ENCODE measurements around the gene E2F3. TPM values are rescaled to one million over a fixed set of nuclear protein-coding genes. Genes with fewer than 3 reads are reported as not detected.

E2F3 gene
- total and polyA plus RNA-seq, 2 donors (not counting 1 experiment from before 2014, with no cell fraction given) = 4.1 to 12.3 TPM

- no peak for TF ChIP-seq EZH2 (IDR thresholded peaks at IDR 0.05; ENCODE audit: low read length, missing control alignments)
- TF ChIP-seq, protein P1, sequence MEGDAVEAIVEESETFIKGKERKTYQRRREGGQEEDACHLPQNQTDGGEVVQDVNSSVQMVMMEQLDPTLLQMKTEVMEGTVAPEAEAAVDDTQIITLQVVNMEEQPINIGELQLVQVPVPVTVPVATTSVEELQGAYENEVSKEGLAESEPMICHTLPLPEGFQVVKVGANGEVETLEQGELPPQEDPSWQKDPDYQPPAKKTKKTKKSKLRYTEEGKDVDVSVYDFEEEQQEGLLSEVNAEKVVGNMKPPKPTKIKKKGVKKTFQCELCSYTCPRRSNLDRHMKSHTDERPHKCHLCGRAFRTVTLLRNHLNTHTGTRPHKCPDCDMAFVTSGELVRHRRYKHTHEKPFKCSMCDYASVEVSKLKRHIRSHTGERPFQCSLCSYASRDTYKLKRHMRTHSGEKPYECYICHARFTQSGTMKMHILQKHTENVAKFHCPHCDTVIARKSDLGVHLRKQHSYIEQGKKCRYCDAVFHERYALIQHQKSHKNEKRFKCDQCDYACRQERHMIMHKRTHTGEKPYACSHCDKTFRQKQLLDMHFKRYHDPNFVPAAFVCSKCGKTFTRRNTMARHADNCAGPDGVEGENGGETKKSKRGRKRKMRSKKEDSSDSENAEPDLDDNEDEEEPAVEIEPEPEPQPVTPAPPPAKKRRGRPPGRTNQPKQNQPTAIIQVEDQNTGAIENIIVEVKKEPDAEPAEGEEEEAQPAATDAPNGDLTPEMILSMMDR (conservative IDR thresholded peaks at IDR 0.05 in 1 of 2, IDR thresholded peaks at IDR 0.05 in 1 of 2; ENCODE audit: low read depth in 1 of 2, low read length in 2 of 2) = no peak
- Histone ChIP-seq H3K27me3 (ENCODE audit: control insufficient read depth, insufficient read depth, low read length) (no peaks in the 10 kb centered on the region), H3K9me3 (ENCODE audit: control insufficient read depth, insufficient read depth, low read depth, low read length) (no peaks in the 10 kb centered on the region), H3K27ac (ENCODE audit: insufficient read depth, low read length) (no peak overlapping the region), H4K20me1 (ENCODE audit: control insufficient read depth, extremely low read depth, insufficient read depth, low read length) (no peaks in the 10 kb centered on the region), H3K4me2 (ENCODE audit: extremely low read depth, insufficient read depth, low read length) (no peak overlapping the region), H3K9ac (ENCODE audit: insufficient read depth, low read length) (no peak overlapping the region), H3K36me3 (ENCODE audit: control insufficient read depth, insufficient read depth, low read length) (no peaks in the 10 kb centered on the region), H3K4me1 (ENCODE audit: control insufficient read depth, extremely low read depth, insufficient read depth, low read length) (no peaks in the 10 kb centered on the region), H3K79me2 (ENCODE audit: control insufficient read depth, insufficient read depth, low read length) (peaks cover 11% of the 10 kb centered on the region), H3K4me3 (replicated peaks in 1 of 4; ENCODE audit: control extremely low read depth in 1 of 4, insufficient read depth in 1 of 4, low read depth in 3 of 4, low read length in 4 of 4) (no peak overlapping the region), H2AFZ (ENCODE audit: low read length) (no peak overlapping the region)
- no peak for DNase-seq (ENCODE audit: low read depth in 2 of 2)
Measured at GRCh38 chr6:20474874-20475542, 73.3 kb downstream of the E2F3 start.

DNA sequence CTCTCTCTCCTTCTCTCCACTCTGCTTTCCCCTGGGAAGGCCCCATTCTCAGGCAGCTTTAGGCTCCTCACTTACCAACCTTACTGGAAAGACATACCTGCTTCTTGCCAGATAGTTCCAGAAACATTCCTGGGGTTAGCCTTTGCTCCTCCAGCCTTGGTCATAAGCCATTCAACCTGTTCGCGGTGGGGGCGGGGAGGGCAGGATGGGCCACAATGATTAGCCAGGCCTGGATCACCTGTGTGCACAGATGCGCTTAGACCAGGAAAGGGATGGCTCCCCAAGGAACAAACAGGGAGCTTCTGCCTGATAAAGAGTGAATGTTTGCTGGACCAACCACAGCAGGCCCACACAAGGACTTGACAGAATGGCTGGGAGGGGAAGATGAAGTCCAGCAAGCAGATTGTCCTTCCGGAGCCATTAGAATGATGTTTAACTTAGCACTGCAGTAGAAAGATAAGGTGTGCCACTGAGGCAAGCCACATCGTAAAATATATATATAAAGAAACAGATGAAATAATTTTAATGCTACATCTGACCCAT is 74.9 kb downstream of the E2F3 start:
- H3K27me3 ChIP-seq (ENCODE audit: control insufficient read depth, insufficient read depth, low read length) = no peaks in the 10 kb centered on the region
- H3K36me3 ChIP-seq (ENCODE audit: control insufficient read depth, insufficient read depth, low read length) = peaks cover 4% of the 10 kb centered on the region
- H3K4me1 ChIP-seq (ENCODE audit: control insufficient read depth, extremely low read depth, insufficient read depth, low read length) = no peaks in the 10 kb centered on the region
- peaks cover 10% of the 10 kb centered on the region for H3K79me2 ChIP-seq (ENCODE audit: control insufficient read depth, insufficient read depth, low read length)
- no peak overlapping the region for H2AFZ ChIP-seq (ENCODE audit: low read length)
- no peaks in the 10 kb centered on the region for H4K20me1 ChIP-seq (ENCODE audit: control insufficient read depth, extremely low read depth, insufficient read depth, low read length)
- H3K9me3 ChIP-seq (ENCODE audit: control insufficient read depth, insufficient read depth, low read depth, low read length) = no peaks in the 10 kb centered on the region
- no peak for DNase-seq (ENCODE audit: low read depth in 2 of 2)
- H3K4me3 ChIP-seq (replicated peaks in 1 of 4; ENCODE audit: control extremely low read depth in 1 of 4, insufficient read depth in 1 of 4, low read depth in 3 of 4, low read length in 4 of 4) = no peak overlapping the region
- no peak for TF ChIP-seq EZH2 (IDR thresholded peaks at IDR 0.05; ENCODE audit: low read length, missing control alignments)
- TF ChIP-seq, protein P1 (conservative IDR thresholded peaks at IDR 0.05 in 1 of 2, IDR thresholded peaks at IDR 0.05 in 1 of 2; ENCODE audit: low read depth in 1 of 2, low read length in 2 of 2) = no peak
- H3K4me2 ChIP-seq (ENCODE audit: extremely low read depth, insufficient read depth, low read length) = no peak overlapping the region
- H3K27ac ChIP-seq (ENCODE audit: insufficient read depth, low read length) = no peak overlapping the region
- H3K9ac ChIP-seq (ENCODE audit: insufficient read depth, low read length) = no peak overlapping the region

GRCh38 chr6:20477485-20477884 is 75.8 kb downstream of the E2F3 start:
- Histone ChIP-seq H3K27me3 (ENCODE audit: control insufficient read depth, insufficient read depth, low read length) (no peaks in the 10 kb centered on the region), H3K36me3 (ENCODE audit: control insufficient read depth, insufficient read depth, low read length) (peaks cover 4% of the 10 kb centered on the region), H2AFZ (ENCODE audit: low read length) (no peak overlapping the region), H3K79me2 (ENCODE audit: control insufficient read depth, insufficient read depth, low read length) (peaks cover 10% of the 10 kb centered on the region), H3K9me3 (ENCODE audit: control insufficient read depth, insufficient read depth, low read depth, low read length) (no peaks in the 10 kb centered on the region), H3K4me3 (replicated peaks in 1 of 4; ENCODE audit: control extremely low read depth in 1 of 4, insufficient read depth in 1 of 4, low read depth in 3 of 4, low read length in 4 of 4) (no peak overlapping the region), H3K27ac (ENCODE audit: insufficient read depth, low read length) (no peak overlapping the region), H3K9ac (ENCODE audit: insufficient read depth, low read length) (no peak overlapping the region), H3K4me2 (ENCODE audit: extremely low read depth, insufficient read depth, low read length) (no peak overlapping the region), H3K4me1 (ENCODE audit: control insufficient read depth, extremely low read depth, insufficient read depth, low read length) (no peaks in the 10 kb centered on the region), H4K20me1 (ENCODE audit: control insufficient read depth, extremely low read depth, insufficient read depth, low read length) (no peaks in the 10 kb centered on the region)
- no peak for TF ChIP-seq EZH2 (IDR thresholded peaks at IDR 0.05; ENCODE audit: low read length, missing control alignments)
- TF ChIP-seq, protein P1 (conservative IDR thresholded peaks at IDR 0.05 in 1 of 2, IDR thresholded peaks at IDR 0.05 in 1 of 2; ENCODE audit: low read depth in 1 of 2, low read length in 2 of 2) = no peak
- no peak for DNase-seq (ENCODE audit: low read depth in 2 of 2)
